GM12801 (cell line): ENCODE measurements around the gene ULBP3.

ENCODE experiments used
- TF ChIP-seq, protein P1 (sequence below): IDR thresholded peaks from one replicate; pipeline ENCODE4 v1.5.1; 2011; ENCODE audit warnings: control low read depth; ENCODE audit not compliant: insufficient read length; ENCODE audit errors: extremely low read depth

Gene ULBP3

DNA sequence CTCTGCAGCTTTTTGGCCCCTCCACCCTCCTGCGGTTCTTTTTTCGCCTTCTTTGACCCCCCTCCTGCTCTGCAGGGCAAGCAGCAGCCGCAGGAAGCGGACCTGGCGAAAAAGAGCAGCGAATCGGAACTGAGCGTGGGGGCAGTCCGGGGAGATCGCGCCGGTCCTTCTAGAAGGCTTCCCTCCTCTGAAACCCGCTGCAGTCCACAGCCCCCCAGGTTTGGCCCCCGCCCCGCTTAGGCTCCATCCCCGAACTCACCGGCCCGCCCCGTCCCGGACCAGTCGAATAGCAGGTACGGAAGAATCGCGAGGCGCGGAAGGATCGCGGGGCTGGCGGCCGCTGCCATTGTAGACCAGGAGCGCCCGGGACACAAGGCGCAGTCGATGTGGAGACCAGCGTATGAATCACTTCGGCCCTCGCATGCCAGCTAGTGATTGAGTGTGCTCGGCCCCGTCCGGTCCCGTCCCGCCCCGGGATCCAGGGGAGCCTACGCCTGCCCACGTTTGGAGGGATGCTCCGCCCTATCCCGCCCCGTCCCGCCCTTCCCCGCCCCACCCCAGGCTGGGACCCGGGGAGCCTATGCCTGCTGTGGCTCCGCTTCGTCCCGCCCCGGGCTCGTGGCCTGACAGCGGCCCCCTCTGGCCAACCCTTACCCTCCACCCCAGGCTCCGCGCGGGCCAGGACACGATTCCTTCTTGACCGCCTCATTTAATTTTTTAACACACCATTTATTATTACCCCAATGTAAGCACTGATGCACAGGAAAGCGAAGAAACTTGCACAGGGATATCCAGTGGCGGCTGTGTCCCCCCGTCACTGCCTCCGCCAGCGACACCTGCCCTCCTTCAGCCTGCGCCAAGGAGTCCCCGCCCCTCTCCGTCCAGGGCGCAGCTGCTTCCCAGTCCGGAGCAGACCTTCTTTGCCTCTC lies at the start of gene ULBP3:
TSS of gene ULBP3 (minus strand) at position 402 of the 929 bp plus-strand sequence. CDS start at position 347, 55 bp downstream.
- TF ChIP-seq, protein P1, sequence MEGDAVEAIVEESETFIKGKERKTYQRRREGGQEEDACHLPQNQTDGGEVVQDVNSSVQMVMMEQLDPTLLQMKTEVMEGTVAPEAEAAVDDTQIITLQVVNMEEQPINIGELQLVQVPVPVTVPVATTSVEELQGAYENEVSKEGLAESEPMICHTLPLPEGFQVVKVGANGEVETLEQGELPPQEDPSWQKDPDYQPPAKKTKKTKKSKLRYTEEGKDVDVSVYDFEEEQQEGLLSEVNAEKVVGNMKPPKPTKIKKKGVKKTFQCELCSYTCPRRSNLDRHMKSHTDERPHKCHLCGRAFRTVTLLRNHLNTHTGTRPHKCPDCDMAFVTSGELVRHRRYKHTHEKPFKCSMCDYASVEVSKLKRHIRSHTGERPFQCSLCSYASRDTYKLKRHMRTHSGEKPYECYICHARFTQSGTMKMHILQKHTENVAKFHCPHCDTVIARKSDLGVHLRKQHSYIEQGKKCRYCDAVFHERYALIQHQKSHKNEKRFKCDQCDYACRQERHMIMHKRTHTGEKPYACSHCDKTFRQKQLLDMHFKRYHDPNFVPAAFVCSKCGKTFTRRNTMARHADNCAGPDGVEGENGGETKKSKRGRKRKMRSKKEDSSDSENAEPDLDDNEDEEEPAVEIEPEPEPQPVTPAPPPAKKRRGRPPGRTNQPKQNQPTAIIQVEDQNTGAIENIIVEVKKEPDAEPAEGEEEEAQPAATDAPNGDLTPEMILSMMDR, result no peak

DNA sequence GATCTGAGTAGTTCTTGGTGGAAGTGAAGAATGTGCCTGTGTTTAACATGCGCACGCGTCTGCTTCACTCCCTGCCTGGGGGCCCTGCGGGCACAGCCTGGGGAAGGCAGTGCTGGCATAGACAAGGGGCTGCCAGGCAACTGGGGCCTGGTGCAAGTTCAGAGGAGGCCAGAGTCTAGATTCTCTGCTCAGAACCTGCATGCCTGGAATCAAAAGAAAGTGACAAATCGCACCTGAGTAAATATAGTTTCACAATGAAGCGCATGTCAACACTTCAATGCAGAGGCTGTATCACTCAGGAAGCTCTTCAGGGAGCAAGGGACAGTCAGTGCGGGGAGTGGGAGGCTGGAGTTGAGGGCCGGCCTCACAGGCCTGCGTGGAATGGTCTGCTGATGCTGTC lies 49.7 kb upstream of the ULBP3 start:
- TF ChIP-seq, protein P1, result no peak

DNA sequence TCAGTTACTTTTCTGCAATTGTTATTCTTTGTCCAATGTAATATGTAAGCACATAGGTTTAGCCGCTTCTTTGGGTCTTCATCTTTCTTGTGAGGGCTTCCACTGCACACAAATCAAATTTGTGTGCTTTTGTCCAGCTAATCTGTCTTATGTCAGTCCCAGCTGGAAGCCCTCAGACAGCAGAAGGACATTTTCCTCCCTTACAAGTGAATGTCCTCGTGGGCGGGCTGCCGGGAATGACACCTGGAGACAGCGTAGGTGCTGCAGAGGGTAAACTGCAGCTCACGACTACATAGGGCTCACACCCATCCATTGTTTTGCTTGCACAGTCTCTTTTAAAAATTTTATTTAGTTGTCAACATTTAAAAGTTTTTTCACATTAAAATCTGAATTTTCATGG lies 49.3 kb upstream of the ULBP3 start:
- TF ChIP-seq, protein P1, result no peak

DNA sequence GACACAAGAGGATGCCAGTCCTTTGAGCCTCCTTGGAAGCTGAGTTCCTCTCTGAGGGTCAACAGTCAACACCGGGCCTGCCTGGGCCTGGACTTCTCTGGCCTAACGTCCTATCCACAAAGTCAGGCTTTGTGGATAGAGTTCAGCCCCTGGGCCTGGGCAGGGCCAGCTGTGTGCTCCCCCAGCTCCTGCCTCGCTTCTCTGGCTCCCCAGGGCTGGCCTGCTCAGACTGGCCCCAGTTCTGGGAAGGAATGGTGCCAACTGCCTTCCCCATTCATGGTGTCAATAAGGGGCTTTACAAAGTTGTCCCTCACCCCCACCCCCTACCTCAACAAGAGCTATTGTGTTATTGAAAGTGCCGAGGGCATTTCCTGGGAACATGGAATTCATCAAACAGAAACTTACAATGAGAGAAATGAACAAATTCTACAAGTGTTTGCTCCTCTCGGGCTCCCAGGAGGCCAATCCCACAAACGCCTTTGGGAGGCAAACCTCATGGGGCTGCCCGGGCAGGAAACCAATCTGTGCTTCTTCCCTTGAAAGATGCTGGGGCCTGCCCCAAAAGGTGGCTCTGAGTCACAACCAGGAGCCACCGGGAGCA lies 47.4 kb upstream of the ULBP3 start:
- TF ChIP-seq, protein P1, result no peak

DNA sequence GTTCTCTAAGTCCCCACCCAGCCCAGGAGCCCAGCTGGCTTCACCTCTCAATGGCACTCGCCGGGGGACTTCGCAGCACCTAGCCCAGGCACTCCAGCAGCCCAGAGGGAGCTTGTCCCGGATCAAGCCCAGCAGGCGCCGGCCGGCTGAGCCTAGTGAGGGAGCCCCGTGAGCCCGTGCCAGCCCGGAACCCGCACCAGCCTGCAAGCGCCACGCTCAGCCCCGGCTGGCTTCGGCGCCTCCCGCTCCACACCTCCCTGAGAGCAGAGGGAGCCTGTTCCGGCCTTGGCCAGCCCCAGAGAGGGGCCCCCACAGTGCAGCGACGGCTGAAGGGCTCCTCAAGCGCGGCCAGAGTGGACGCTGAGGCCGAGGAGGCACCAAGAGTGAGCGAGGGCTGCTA lies 46.8 kb upstream of the ULBP3 start:
- TF ChIP-seq, protein P1, result no peak

DNA sequence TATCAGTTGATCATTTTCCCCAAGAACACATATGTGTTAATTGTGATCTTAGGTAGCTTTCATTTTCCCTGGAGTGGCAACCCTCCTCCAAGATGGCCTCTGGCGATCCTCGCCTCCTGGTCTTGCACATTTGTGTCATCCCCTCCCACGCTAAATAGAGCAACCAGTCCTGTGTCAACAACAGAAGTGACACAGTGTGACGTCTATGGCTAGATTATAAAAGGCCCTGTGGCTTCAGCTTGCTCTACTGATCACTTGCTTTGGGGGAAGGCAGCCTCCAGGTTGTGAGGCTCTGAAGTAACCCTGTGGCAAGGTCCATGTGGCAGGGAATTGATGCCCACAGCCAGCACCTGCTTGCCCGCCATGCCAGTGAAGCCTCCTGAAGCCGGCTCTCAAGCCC lies 43.3 kb upstream of the ULBP3 start:
- TF ChIP-seq, protein P1, result no peak

DNA sequence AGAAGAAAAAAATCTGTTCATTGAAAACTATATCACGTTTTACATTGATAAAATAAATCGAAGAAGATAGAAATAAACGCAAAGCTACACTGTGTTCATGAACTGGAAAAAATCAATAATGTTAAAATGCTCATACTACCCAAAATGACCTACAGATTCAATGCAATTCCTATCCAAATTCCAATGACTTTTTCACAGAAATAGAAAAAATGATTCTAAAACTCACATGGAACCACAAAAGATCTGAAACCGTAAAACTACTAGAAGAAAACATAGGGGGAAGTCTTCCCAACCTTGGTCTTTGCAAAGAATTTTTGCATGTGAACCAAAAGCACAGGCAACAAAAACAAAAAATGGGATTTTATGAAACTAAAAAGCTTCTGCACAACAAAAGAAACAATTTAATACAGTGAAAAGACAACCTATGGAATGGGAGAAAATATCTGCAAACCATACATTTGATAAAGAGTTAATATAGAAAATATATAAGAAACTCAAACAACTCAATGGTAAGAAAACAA lies 33.9 kb upstream of the ULBP3 start:
- TF ChIP-seq, protein P1, result no peak
